Mesenchymal stem cell (in vitro differentiated cells and primary cell): Measurements from ENCODE around the gene APPBP2.

Experiments used
- DNase-seq: peaks from one replicate; pipeline ENCODE4 v3.0.0-alpha.2; 2013
- H2AFZ ChIP-seq: one replicate; pipeline ENCODE4 v1.6.1; 2013; ENCODE audit warnings: low read depth, mild to moderate bottlenecking, control low read depth, inconsistent platforms, low read length, moderate library complexity
- H2AK5ac ChIP-seq: 2 replicates; pipeline ENCODE4 v1.6.1; 2013; ENCODE audit warnings: low read length, moderate library complexity, mild to moderate bottlenecking, inconsistent platforms; ENCODE audit not compliant: severe bottlenecking
- H2BK120ac ChIP-seq: one replicate; pipeline ENCODE4 v1.6.1; 2013; ENCODE audit warnings: low read depth, mild to moderate bottlenecking, inconsistent platforms, low read length, moderate library complexity
- H2BK12ac ChIP-seq, 2 experiments: one replicate each; pipeline ENCODE4 v1.6.1; 2013; ENCODE audit warnings: inconsistent platforms in 2 of 2, low read length in 2 of 2, mild to moderate bottlenecking in 2 of 2, moderate library complexity in 2 of 2, control low read depth in 1 of 2
- H2BK15ac ChIP-seq: one replicate; pipeline ENCODE4 v1.6.1; 2013; ENCODE audit warnings: mild to moderate bottlenecking, low read depth, inconsistent platforms; ENCODE audit not compliant: poor library complexity, severe bottlenecking
- H2BK5ac ChIP-seq: 2 replicates; pipeline ENCODE4 v1.6.1; 2013; ENCODE audit warnings: low read depth, mild to moderate bottlenecking, low read length, control low read depth, inconsistent platforms; ENCODE audit not compliant: poor library complexity, severe bottlenecking
- H3K14ac ChIP-seq, 2 experiments: one replicate each; pipeline ENCODE4 v1.6.1; 2013; ENCODE audit warnings: inconsistent platforms in 2 of 2, low read length in 2 of 2, control low read depth in 1 of 2, mild to moderate bottlenecking in 1 of 2, moderate library complexity in 1 of 2
- H3K18ac ChIP-seq, 2 experiments: one replicate each; pipeline ENCODE4 v1.6.1; 2013; ENCODE audit warnings: inconsistent platforms in 2 of 2, low read length in 2 of 2, control low read depth in 1 of 2, low read depth in 1 of 2, mild to moderate bottlenecking in 1 of 2
- H3K23ac ChIP-seq, 2 experiments: one replicate each; pipeline ENCODE4 v1.6.1; 2013; ENCODE audit warnings: inconsistent platforms in 2 of 2, low read length in 2 of 2, mild to moderate bottlenecking in 2 of 2, moderate library complexity in 2 of 2, control low read depth in 1 of 2
- H3K27ac ChIP-seq: 2 replicates; pipeline ENCODE4 v1.5.1; 2013; ENCODE audit warnings: mild to moderate bottlenecking, moderate library complexity, low read length, control low read depth, inconsistent platforms; ENCODE audit not compliant: poor library complexity, severe bottlenecking
- H3K27me3 ChIP-seq, 2 experiments: 2 replicates each; pipeline versions ENCODE4 v1.6.1 to v1.7.0; 2013; ENCODE audit warnings: low read length in 2 of 2, mild to moderate bottlenecking in 2 of 2, moderate library complexity in 2 of 2, control low read depth in 1 of 2, inconsistent platforms in 1 of 2; ENCODE audit not compliant: control insufficient read depth in 1 of 2, insufficient read depth in 1 of 2
- H3K36me3 ChIP-seq, 2 experiments: 2 replicates each; pipeline versions ENCODE4 v1.6.1 to v1.7.0; 2013; ENCODE audit warnings: low read length in 2 of 2, control low read depth in 1 of 2, inconsistent platforms in 1 of 2, low read depth in 1 of 2, mild to moderate bottlenecking in 1 of 2; ENCODE audit not compliant: insufficient read depth in 2 of 2, control insufficient read depth in 1 of 2
- H3K4ac ChIP-seq, 2 experiments: one replicate each; pipeline ENCODE4 v1.6.1; 2013; ENCODE audit warnings: inconsistent platforms in 2 of 2, low read length in 2 of 2, mild to moderate bottlenecking in 2 of 2, moderate library complexity in 2 of 2, control low read depth in 1 of 2, low read depth in 1 of 2
- H3K4me1 ChIP-seq: 2 replicates; pipeline ENCODE4 v1.6.1; 2013; ENCODE audit warnings: low read depth, low read length, control low read depth; ENCODE audit not compliant: control insufficient read depth, insufficient read depth
- H3K4me2 ChIP-seq: 2 replicates; pipeline ENCODE4 v1.6.1; 2013; ENCODE audit warnings: low read length, mild to moderate bottlenecking, inconsistent platforms; ENCODE audit not compliant: poor library complexity, severe bottlenecking
- H3K4me3 ChIP-seq, 2 experiments: 2 replicates each; pipeline versions ENCODE4 v1.5.1 to v1.7.0; 2013; ENCODE audit warnings: low read length in 2 of 2, mild to moderate bottlenecking in 2 of 2, control low read depth in 1 of 2, low read depth in 1 of 2; ENCODE audit not compliant: insufficient read depth in 1 of 2
- H3K79me1 ChIP-seq: replicated peaks from 2 replicates; pipeline ENCODE4 v1.6.1; 2013; ENCODE audit warnings: mild to moderate bottlenecking, control low read depth, low read length, inconsistent platforms; ENCODE audit not compliant: poor library complexity, severe bottlenecking
- H3K9ac ChIP-seq: 2 replicates; pipeline ENCODE4 v1.7.0; 2013; ENCODE audit warnings: mild to moderate bottlenecking, low read length, moderate library complexity
- H3K9me3 ChIP-seq: 2 replicates; pipeline ENCODE4 v1.7.0; 2013; ENCODE audit warnings: mild to moderate bottlenecking, low read length; ENCODE audit not compliant: control insufficient read depth
- H4K8ac ChIP-seq: one replicate; pipeline ENCODE4 v1.6.1; 2013; ENCODE audit warnings: inconsistent platforms, mild to moderate bottlenecking, low read length, moderate library complexity
- H4K91ac ChIP-seq: one replicate; pipeline ENCODE4 v1.6.1; 2013; ENCODE audit warnings: mild to moderate bottlenecking, low read length, inconsistent platforms
- WGBS: methylation state at CpG from one replicate; pipeline ENCODE4 v1.1.7; 2013; ENCODE audit warnings: mixed read lengths; 5-methylcytosine and 5-hydroxymethylcytosine counted together

APPBP2 gene

DNA sequence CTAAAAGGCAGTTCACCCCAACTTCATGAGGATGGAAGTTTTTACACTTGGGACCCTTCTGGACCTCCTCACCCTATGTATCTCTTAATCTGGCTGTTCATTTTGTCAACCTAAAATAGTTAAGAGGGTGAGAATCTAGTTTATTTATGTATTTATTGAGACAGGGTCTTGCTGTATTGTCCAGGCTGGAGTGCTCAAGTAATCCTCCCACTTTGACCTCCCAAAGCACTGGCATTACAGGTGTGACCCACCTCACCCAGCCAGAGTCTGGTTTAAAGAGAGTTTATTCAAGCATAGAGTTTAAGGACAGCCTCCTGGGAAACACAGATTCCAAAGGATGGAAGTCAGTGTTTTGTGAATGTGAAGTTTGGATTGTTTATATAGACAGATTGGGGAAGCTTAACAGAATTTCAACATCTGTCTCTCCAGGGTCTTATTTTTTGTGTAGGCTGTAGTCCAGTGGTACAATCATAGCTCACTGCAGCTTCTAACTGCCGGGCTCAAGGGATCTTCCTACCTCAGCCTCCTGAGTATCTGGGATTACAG lies 8.0 kb upstream of the APPBP2 start:
- no peak overlapping the region for H2BK5ac ChIP-seq
- H3K27me3 ChIP-seq = no peaks in the 10 kb centered on the region
- peak; percentile 58 for DNase-seq
- H4K8ac ChIP-seq = no peak overlapping the region
- H3K4me1 ChIP-seq = peaks cover 2% of the 10 kb centered on the region
- no peak overlapping the region for H2AFZ ChIP-seq
- H3K9me3 ChIP-seq = no peaks in the 10 kb centered on the region
- peak overlapping the region in 1 of 2 experiments; percentile 17 for H2BK12ac ChIP-seq
- H3K4me3 ChIP-seq = no peak overlapping the region
- peak overlapping the region; percentile 82 for H3K27ac ChIP-seq
- H3K23ac ChIP-seq = no peak overlapping the region
- no CpG with 5 or more reads among the region's 1 CpG for WGBS
- H3K18ac ChIP-seq = peak overlapping the region; percentile 29 to 49
- no peak overlapping the region for H2BK15ac ChIP-seq
- no peak overlapping the region for H3K9ac ChIP-seq
- H3K4ac ChIP-seq = peak overlapping the region in 1 of 2 experiments; percentile 16
- peak overlapping the region; percentile 89 for H2BK120ac ChIP-seq
- H3K14ac ChIP-seq = no peak overlapping the region
- H3K4me2 ChIP-seq = peak overlapping the region; percentile 19
- H2AK5ac ChIP-seq = peak overlapping the region; percentile 56
- peaks cover 0 to under 1% of the 10 kb centered on the region in 2 experiments for H3K36me3 ChIP-seq
- H4K91ac ChIP-seq = no peak overlapping the region
- peaks cover 3% of the 10 kb centered on the region for H3K79me1 ChIP-seq

DNA sequence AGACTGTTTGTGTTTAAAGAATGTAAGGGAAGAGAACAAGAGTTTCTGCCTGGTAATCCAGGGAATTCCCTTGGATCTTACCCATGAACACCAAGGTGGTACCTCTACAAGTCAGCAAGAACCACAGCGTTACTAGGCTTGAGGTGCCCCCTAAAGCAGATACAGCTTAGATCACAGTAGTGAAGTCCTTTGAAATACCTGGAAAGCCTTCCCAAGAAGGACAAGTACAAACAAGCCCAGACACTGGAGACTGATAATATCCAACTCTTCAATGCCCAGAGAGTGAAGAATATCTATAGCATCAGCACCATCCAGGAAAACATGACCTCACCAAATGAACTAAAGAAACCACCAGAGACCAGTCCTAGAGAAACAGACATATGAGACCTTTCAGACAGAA lies 3.8 kb upstream of the APPBP2 start:
- WGBS = 98% methylated on average over 1 of the region's 1 CpG
- H4K91ac ChIP-seq = no peak overlapping the region
- no peak overlapping the region for H3K18ac ChIP-seq
- no peak overlapping the region for H2BK12ac ChIP-seq
- H3K23ac ChIP-seq = no peak overlapping the region
- H3K27me3 ChIP-seq = no peaks in the 10 kb centered on the region
- H3K14ac ChIP-seq = peak overlapping the region in 1 of 2 experiments; percentile 56
- H3K4me1 ChIP-seq = peaks cover 4% of the 10 kb centered on the region
- peak overlapping the region; percentile 61 for H2AK5ac ChIP-seq
- DNase-seq = peak; percentile 24
- H3K4ac ChIP-seq = peak overlapping the region in 1 of 2 experiments; percentile 22
- H3K27ac ChIP-seq = no peak overlapping the region
- H2BK5ac ChIP-seq = peak overlapping the region; percentile 14
- H2BK120ac ChIP-seq = no peak overlapping the region
- H3K4me2 ChIP-seq = no peak overlapping the region
- no peak overlapping the region for H2AFZ ChIP-seq
- no peak overlapping the region for H3K9ac ChIP-seq
- H2BK15ac ChIP-seq = no peak overlapping the region
- no peak overlapping the region for H4K8ac ChIP-seq
- peaks cover 16% of the 10 kb centered on the region for H3K79me1 ChIP-seq
- no peaks in the 10 kb centered on the region for H3K9me3 ChIP-seq
- H3K4me3 ChIP-seq = no peak overlapping the region
- peaks cover 0 to 4% of the 10 kb centered on the region in 2 experiments for H3K36me3 ChIP-seq

DNA sequence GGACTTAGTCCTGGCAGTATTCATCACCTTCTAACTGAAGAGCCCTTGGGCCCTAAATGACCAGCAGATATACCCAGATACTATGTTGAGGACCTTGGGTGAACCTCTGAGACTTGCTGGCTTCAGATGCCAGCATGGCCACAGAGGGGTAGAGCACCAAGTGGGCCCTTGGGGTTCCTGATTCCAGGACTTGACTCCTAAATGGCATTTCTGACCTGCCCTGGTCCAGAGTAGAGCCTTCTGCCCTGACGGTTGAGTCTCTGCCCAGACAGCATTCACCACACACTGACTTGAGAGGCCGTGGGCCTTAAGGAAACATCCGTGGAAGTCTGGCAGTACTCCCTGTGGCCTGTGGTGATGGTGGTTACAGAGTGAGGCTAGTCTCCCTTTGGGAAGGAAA lies 2.8 kb upstream of the APPBP2 start:
- H3K4me2 ChIP-seq = no peak overlapping the region
- no peak overlapping the region for H2BK15ac ChIP-seq
- H2BK12ac ChIP-seq = peak overlapping the region; percentile 78 to 92
- H2BK120ac ChIP-seq = no peak overlapping the region
- no peak overlapping the region for H2AFZ ChIP-seq
- peaks cover 4% of the 10 kb centered on the region for H3K4me1 ChIP-seq
- H3K4ac ChIP-seq = peak overlapping the region in 1 of 2 experiments; percentile 66
- H4K8ac ChIP-seq = peak overlapping the region; percentile 12
- H3K27me3 ChIP-seq = no peaks in the 10 kb centered on the region
- H3K36me3 ChIP-seq = peaks cover 0 to 4% of the 10 kb centered on the region in 2 experiments
- H3K9ac ChIP-seq = no peak overlapping the region
- no peak overlapping the region for H2BK5ac ChIP-seq
- H3K9me3 ChIP-seq = no peaks in the 10 kb centered on the region
- 100% methylated on average over 2 of the region's 3 CpGs for WGBS
- no peak overlapping the region for H4K91ac ChIP-seq
- H3K79me1 ChIP-seq = peaks cover 16% of the 10 kb centered on the region
- peak overlapping the region in 1 of 2 experiments; percentile 40 for H3K23ac ChIP-seq
- peak overlapping the region in 1 of 2 experiments; percentile 41 for H3K14ac ChIP-seq
- DNase-seq = no peak
- peak overlapping the region; percentile 61 for H2AK5ac ChIP-seq
- H3K4me3 ChIP-seq = no peak overlapping the region
- H3K27ac ChIP-seq = no peak overlapping the region
- H3K18ac ChIP-seq = peak overlapping the region in 1 of 2 experiments; percentile 69

DNA sequence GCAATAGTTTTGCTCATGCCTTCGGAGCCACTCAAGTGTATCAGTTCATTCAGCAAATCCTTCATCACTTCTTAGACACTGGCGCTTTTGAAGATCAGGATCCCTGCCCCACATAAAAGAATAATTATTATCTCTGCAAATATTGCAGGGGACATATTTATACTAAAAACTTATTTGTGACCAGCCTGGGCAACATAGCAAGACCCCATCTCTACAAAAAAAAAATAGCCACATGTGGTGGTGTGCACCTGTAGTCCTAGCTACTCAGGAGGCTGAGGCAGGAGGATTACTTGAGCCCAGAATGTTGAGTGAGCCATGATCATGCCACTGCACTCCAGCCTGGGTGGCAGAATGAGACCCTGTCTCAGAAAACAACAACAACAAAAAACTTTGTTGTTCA lies 1.7 kb upstream of the APPBP2 start:
- H2BK12ac ChIP-seq = no peak overlapping the region
- no peak overlapping the region for H4K91ac ChIP-seq
- H3K36me3 ChIP-seq = peaks cover 0 to 4% of the 10 kb centered on the region in 2 experiments

More for the DNA sequence above, 1.7 kb upstream of the APPBP2 start:
- no peak overlapping the region for H2AK5ac ChIP-seq
- H4K8ac ChIP-seq = no peak overlapping the region
- H3K4me2 ChIP-seq = no peak overlapping the region
- no peak overlapping the region for H3K14ac ChIP-seq
- no peak for DNase-seq
- H3K23ac ChIP-seq = no peak overlapping the region
- no peak overlapping the region for H3K4ac ChIP-seq
- H3K79me1 ChIP-seq = peaks cover 16% of the 10 kb centered on the region
- no peak overlapping the region for H3K4me3 ChIP-seq
- no peak overlapping the region for H3K27ac ChIP-seq
- no peak overlapping the region for H2BK120ac ChIP-seq
- H3K9me3 ChIP-seq = no peaks in the 10 kb centered on the region
- H3K18ac ChIP-seq = no peak overlapping the region
- H3K27me3 ChIP-seq = no peaks in the 10 kb centered on the region
- no peak overlapping the region for H2BK5ac ChIP-seq
- no peak overlapping the region for H2AFZ ChIP-seq
- peaks cover 7% of the 10 kb centered on the region for H3K4me1 ChIP-seq
- no peak overlapping the region for H3K9ac ChIP-seq
- no peak overlapping the region for H2BK15ac ChIP-seq
- WGBS = 100% methylated on average over 1 of the region's 2 CpGs
